Endothelial cell of umbilical vein (primary cell): Measurements from ENCODE around the gene ZNF385B. TPM values are rescaled to one million over a fixed set of nuclear protein-coding genes. Genes with fewer than 3 reads are reported as not detected.

ENCODE experiments used
- BruUV-seq: library from RNA; stranded (reverse); fragments of 400-500 nt; replicated peaks from 2 replicates; lab custom pipeline; 2021; lab: Mats Ljungman, UMichigan
- CTCF ChIA-PET: fragments of 300-600, 350-600 bp; sonication (Branson Sonifier 250); formaldehyde crosslinking; loops from one replicate; lab custom pipeline; 2021; ENCODE audit warnings: antibody characterized with exemption, inconsistent platforms; lab: Charles Lee
- POLR2A ChIA-PET: fragments of 300-600, 350-600 bp; sonication (Branson Sonifier 250); formaldehyde crosslinking; loops from one replicate; lab custom pipeline; 2021; ENCODE audit warnings: antibody characterized with exemption, inconsistent platforms; lab: Charles Lee
- DNase-seq: peaks from one replicate; pipeline ENCODE4 v3.0.0-alpha.2; 2011; ENCODE audit warnings: low read depth, low spot score
- FAIRE-seq: peaks from 2 replicates; lab custom pipeline; 2011; peaks lifted over from hg19 to GRCh38; lab: Jason Lieb, UNC
- H2AFZ ChIP-seq: 2 replicates; pipeline ENCODE4 v1.6.0; 2012; ENCODE audit warnings: low read depth, low read length, control low read depth, inconsistent platforms
- H3K27ac ChIP-seq: 2 replicates; pipeline ENCODE4 v1.5.1; 2011; ENCODE audit warnings: low read depth, mild to moderate bottlenecking, control low read depth, low read length, moderate library complexity; ENCODE audit not compliant: insufficient read depth
- H3K27me3 ChIP-seq, 2 experiments: 2 replicates each; pipeline versions ENCODE4 v1.6.0 to v1.6.1; 2011; ENCODE audit warnings: low read length in 2 of 2, mixed read lengths in 1 of 2; ENCODE audit not compliant: control insufficient read depth in 2 of 2, insufficient read depth in 2 of 2
- H3K36me3 ChIP-seq, 2 experiments: 2 replicates in 1 of 2; 3 replicates in 1 of 2; pipeline ENCODE4 v1.5.1; 2011; ENCODE audit warnings: low read length in 2 of 2, mild to moderate bottlenecking in 1 of 2, moderate library complexity in 1 of 2; ENCODE audit not compliant: control insufficient read depth in 2 of 2, insufficient read depth in 2 of 2; ENCODE audit errors: extremely low read depth in 1 of 2
- H3K4me1 ChIP-seq: 3 replicates; pipeline ENCODE4 v1.5.1; 2011; ENCODE audit warnings: mild to moderate bottlenecking, low read length; ENCODE audit not compliant: control insufficient read depth, insufficient read depth; ENCODE audit errors: extremely low read depth
- H3K4me2 ChIP-seq: 2 replicates; pipeline ENCODE4 v1.6.1; 2011; ENCODE audit warnings: low read length, control low read depth, mixed read lengths; ENCODE audit not compliant: insufficient read depth
- H3K4me3 ChIP-seq, 3 experiments: fragments of 200-600 bp in 1 of 3; sonication (generic), shearing (Covaris generic) in 1 of 3; replicated peaks in 1 of 3; 2 replicates each; pipeline ENCODE4 v1.5.1; 2011 to 2016; ENCODE audit warnings: control low read depth in 3 of 3, low read length in 3 of 3, mild to moderate bottlenecking in 2 of 3, inconsistent platforms in 1 of 3, low read depth in 1 of 3, moderate library complexity in 1 of 3; ENCODE audit not compliant: insufficient read depth in 1 of 3
- H3K79me2 ChIP-seq: 2 replicates; pipeline ENCODE4 v1.6.0; 2012; ENCODE audit warnings: low read length, inconsistent platforms; ENCODE audit not compliant: control insufficient read depth, insufficient read depth
- H3K9ac ChIP-seq: replicated peaks from 2 replicates; pipeline ENCODE3; 2011; ENCODE audit warnings: low read length, control low read depth; ENCODE audit not compliant: insufficient read depth; ENCODE audit errors: extremely low read depth
- H3K9me1 ChIP-seq: replicated peaks from 3 replicates; pipeline ENCODE4 v1.6.0; 2011; ENCODE audit warnings: mild to moderate bottlenecking, low read length; ENCODE audit not compliant: control insufficient read depth, insufficient read depth; ENCODE audit errors: extremely low read depth
- H3K9me3 ChIP-seq: replicated peaks from 2 replicates; pipeline ENCODE4 v1.5.1; 2012; ENCODE audit warnings: low read length, inconsistent platforms; ENCODE audit not compliant: control insufficient read depth, insufficient read depth
- H4K20me1 ChIP-seq: replicated peaks from 2 replicates; pipeline ENCODE3; 2011; ENCODE audit warnings: mild to moderate bottlenecking, low read length; ENCODE audit not compliant: control insufficient read depth, insufficient read depth; ENCODE audit errors: extremely low read depth
- GATA2 ChIP-seq: IDR thresholded peaks from 2 replicates; pipeline ENCODE4 v1.7.0; 2011; ENCODE audit warnings: low read depth, mild to moderate bottlenecking, moderate library complexity, mixed read lengths, low read length; ENCODE audit not compliant: insufficient read length, insufficient read depth
- JUN ChIP-seq: IDR thresholded peaks from 2 replicates; pipeline ENCODE4 v1.6.1; 2011; ENCODE audit warnings: borderline replicate concordance, low read depth; ENCODE audit not compliant: insufficient read length, insufficient read depth
- POLR2AphosphoS5 ChIP-seq: IDR thresholded peaks from 2 replicates; pipeline ENCODE4 v1.6.1; 2012; ENCODE audit warnings: low read depth, mild to moderate bottlenecking, control low read depth, low read length, moderate library complexity; ENCODE audit not compliant: insufficient read depth
- dilution Hi-C: fragments of 300-500 bp; cut with MboI; formaldehyde crosslinking; loops from one replicate; pipeline ENCODE4 v1.15.0; 2019; ENCODE audit warnings: low sequenced_read_pairs; ENCODE audit not compliant: extremely low pct_ligation_motif_present
- intact Hi-C: fragments of 100-400 bp; cut with micrococcal nuclease; formaldehyde crosslinking; loops from one replicate; pipeline ENCODE4 v1.10.0; 2022
- microRNA counts: library from miRNA; unstranded; fragments of <30 nt; microRNA quantifications from one replicate; lab custom pipeline; 2016
- microRNA-seq: library from miRNA; unstranded; fragments of <30 nt; microRNA quantifications from one replicate; pipeline ENCODE4 v1.2.0, GENCODE V29; 2021; ENCODE audit warnings: borderline number of aligned reads, borderline replicate concordance
- polyA plus RNA-seq, 4 experiments: library from polyadenylated mRNA; depleted of rRNA in 3 of 4; stranded (reverse) in 3 of 4; unstranded in 1 of 4; fragments of >200 nt; gene quantifications; 2 replicates each; pipeline versions ENCODE4 v1.2.1 to v1.2.3, GENCODE V29; 2011 to 2012; ENCODE audit warnings: missing spikeins in 1 of 4
- small RNA-seq: library from RNA; depleted of rRNA; stranded (forward); fragments of <200 nt; gene quantifications from one replicate; pipeline ENCODE3, GENCODE V24; 2012; ENCODE audit warnings: low replicate concordance, low read depth; ENCODE audit not compliant: insufficient read depth, insufficient read length
- total RNA-seq: library from RNA; stranded (reverse); gene quantifications from 2 replicates; pipeline ENCODE4 v1.2.3, GENCODE V29; 2021

The ZNF385B gene
- total and polyA plus RNA-seq, 2 donors (not counting 3 experiments of a cell fraction or from before 2014, with no cell fraction given): not detected

- no peaks in the 10 kb centered on the region for H3K79me2 ChIP-seq
- no peak overlapping the region for H3K27ac ChIP-seq
- H3K27me3 ChIP-seq: no peaks in the 10 kb centered on the region
- no peak overlapping the region for H2AFZ ChIP-seq
- H3K4me1 ChIP-seq: no peaks in the 10 kb centered on the region
- no peak overlapping the region for H3K4me3 ChIP-seq
- no TSS peak for BruUV-seq
- no peak overlapping the region for H3K4me2 ChIP-seq
- no peaks in the 10 kb centered on the region for H3K36me3 ChIP-seq
- H3K9me1 ChIP-seq: no peaks in the 10 kb centered on the region
- H3K9ac ChIP-seq: no peak overlapping the region
- DNase-seq (no peak), FAIRE-seq (no peak)
- no peaks in the 10 kb centered on the region for H4K20me1 ChIP-seq
- intact Hi-C loops (no loop called here), dilution Hi-C loops (no loop called here)
- H3K9me3 ChIP-seq: no peaks in the 10 kb centered on the region
- TF ChIP-seq JUN (no peak), GATA2 (no peak), POLR2AphosphoS5 (no peak)
- CTCF ChIA-PET: no interaction called here
- POLR2A ChIA-PET: no interaction called here
Observed at GRCh38 chr2:179393481-179393880, 467.9 kb downstream of the ZNF385B start.

MicroRNAs encoded within 50 kb of the gene (microRNA counts, 767-probe panel; counts per million panel counts)
- 723 counts per million, percentile 96 among the panel's probes with 10 or more counts for microRNA hsa-miR-1258 (lab: Ali Mortazavi, UCI)

Small RNA genes within 50 kb of the gene (microRNA-seq; reads per million reads assigned to microRNA genes)
- gene MIR1258: not detected

Small RNA genes within 50 kb of the gene (small RNA-seq; reads per million reads assigned to genes)
- not detected for gene MIR1258

Other genes starting within 250 kb of the ZNF385B start
- 13.5 and 15.7 TPM in 2 replicates for gene CWC22, start 145.7 kb upstream of the ZNF385B start, total RNA-seq
- 1.2 and 1.8 TPM in 2 replicates for gene CWC22, start 145.7 kb upstream of the ZNF385B start, polyA plus RNA-seq